ENCODE data around the gene GNG12.

Gene GNG12

DNA sequence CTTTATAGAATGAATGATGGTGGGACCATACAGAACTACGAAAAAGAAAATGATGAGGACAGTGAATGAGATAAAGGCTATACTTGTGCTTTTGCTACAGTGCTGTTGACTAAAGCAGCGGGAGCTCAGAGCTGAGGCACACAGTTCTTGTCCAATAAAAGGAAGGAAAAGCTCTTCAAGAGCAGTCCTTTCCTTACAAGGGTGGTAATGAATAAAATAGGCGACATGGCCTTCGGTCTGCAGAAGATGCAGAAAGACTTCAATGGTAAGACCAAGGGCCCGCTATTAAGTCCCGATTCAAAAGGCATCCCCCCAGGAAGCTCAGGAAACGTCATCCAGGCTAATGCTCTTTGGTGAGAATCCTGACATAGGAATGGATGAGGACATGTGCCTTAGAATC is 44.4 kb downstream of the GNG12 start:
- Histone ChIP-seq H3K36me3 (ENCODE audit: control insufficient read depth, insufficient read depth, low read length) (no peaks in the 10 kb centered on the region), H3K4me1 (ENCODE audit: control insufficient read depth, insufficient read depth, low read length) (peaks cover 19% of the 10 kb centered on the region), H3K4me3 (ENCODE audit: insufficient read depth, low read depth, low read length) (no peak overlapping the region), H3K9me3 (ENCODE audit: control insufficient read depth, low read length) (no peaks in the 10 kb centered on the region), H3K27me3 (ENCODE audit: control insufficient read depth, insufficient read depth, low read length, poor library complexity, severe bottlenecking) (no peaks in the 10 kb centered on the region), H3K27ac (ENCODE audit: insufficient read depth, low read depth, low read length, poor library complexity, severe bottlenecking) (no peak overlapping the region)
- WGBS, 2 experiments = 84 to 88% methylated on average over 7 of the region's 7 CpGs

DNA sequence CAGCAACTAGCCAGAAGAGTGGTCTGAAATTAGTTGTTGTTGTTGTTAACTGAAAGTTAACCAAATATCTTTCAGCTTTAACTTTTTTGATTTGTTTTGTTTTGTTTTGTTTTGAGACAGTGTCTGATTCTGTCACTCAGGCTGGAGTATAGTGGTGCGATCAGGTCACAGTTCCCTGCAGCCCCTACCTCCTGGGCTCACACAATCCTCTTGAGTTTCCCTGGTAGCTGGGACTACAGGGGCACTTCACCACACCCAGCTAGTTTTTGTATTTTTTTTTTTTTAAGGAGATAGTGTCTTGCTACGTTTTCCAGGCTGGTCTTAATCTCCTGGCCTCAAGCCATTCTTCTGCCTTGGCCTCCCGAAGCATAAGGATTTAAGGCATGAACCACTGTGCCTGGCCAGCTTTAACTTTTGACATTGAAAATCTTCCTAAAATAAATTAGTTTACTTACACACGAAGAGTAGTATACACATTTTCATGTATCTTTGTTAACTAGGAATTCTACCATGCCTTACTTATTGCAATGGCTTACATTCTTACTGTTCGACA is 45.0 kb downstream of the GNG12 start:
- 81 to 82% methylated on average over 5 of the region's 5 CpGs for WGBS, 2 experiments

GRCh38 chr1:67787746-67788145 is 45.5 kb downstream of the GNG12 start:
- Histone ChIP-seq H3K4me3 (ENCODE audit: insufficient read depth, low read depth, low read length) (no peak overlapping the region), H3K27me3 (ENCODE audit: control insufficient read depth, insufficient read depth, low read length, poor library complexity, severe bottlenecking) (no peaks in the 10 kb centered on the region), H3K27ac (ENCODE audit: insufficient read depth, low read depth, low read length, poor library complexity, severe bottlenecking) (no peak overlapping the region), H3K4me1 (ENCODE audit: control insufficient read depth, insufficient read depth, low read length) (peaks cover 16% of the 10 kb centered on the region), H3K9me3 (ENCODE audit: control insufficient read depth, low read length) (no peaks in the 10 kb centered on the region), H3K36me3 (ENCODE audit: control insufficient read depth, insufficient read depth, low read length) (no peaks in the 10 kb centered on the region)
- 90 to 100% methylated on average over 1 to 2 of the region's 2 CpGs for WGBS, 2 experiments

More for the DNA sequence above, 45.0 kb downstream of the GNG12 start:
- Histone ChIP-seq H3K27me3 (ENCODE audit: control insufficient read depth, insufficient read depth, low read length, poor library complexity, severe bottlenecking) (no peaks in the 10 kb centered on the region), H3K4me3 (ENCODE audit: insufficient read depth, low read depth, low read length) (no peak overlapping the region), H3K4me1 (ENCODE audit: control insufficient read depth, insufficient read depth, low read length) (peaks cover 17% of the 10 kb centered on the region), H3K36me3 (ENCODE audit: control insufficient read depth, insufficient read depth, low read length) (no peaks in the 10 kb centered on the region), H3K9me3 (ENCODE audit: control insufficient read depth, low read length) (no peaks in the 10 kb centered on the region), H3K27ac (ENCODE audit: insufficient read depth, low read depth, low read length, poor library complexity, severe bottlenecking) (no peak overlapping the region)

DNA sequence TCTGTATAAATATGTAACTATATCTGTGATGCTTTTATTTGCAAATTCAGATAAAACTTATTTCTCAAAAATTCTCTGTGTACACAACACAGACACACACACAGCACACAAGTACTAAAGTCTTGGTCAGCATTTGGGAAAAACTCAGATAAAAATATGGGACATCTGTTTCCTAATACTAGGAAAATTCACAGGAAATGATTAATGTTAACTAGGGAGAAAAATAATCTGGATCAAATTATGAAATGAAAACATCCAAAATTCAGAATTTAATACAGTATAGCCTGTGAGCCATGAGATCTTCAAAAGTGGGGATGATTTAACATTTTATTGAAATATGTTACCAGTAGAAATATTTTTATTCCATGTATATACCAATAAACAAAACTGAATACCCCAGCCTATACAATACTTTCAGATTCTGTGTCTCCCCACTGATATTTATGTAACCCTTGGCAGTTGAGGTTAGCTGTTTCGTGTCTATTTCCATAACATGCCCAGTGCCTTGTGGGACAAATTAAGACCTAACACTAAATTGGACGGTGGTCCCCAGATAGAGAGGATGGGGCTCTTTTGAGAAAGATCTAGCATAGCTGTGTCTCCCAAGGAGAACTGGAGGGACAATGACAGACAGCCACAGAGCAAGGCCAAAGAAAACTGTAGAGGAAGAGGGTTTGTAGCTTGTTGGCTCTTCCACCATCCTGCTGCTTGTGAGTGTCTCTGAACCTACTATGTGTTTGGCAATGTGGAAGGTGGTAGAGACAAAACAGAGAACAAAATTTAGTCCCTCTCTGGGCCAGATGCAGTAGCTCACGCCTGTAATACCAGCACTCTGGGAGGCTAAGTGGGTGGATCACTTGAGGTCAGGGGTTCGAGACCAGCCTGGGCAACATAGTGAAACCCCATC is 47.2 kb downstream of the GNG12 start:
- no peaks in the 10 kb centered on the region for H3K27me3 ChIP-seq (ENCODE audit: control insufficient read depth, insufficient read depth, low read length, poor library complexity, severe bottlenecking)
- 94 to 95% methylated on average over 4 of the region's 4 CpGs for WGBS, 2 experiments

GRCh38 chr1:67784545-67785186 is 48.6 kb downstream of the GNG12 start:
- Histone ChIP-seq H3K4me3 (ENCODE audit: insufficient read depth, low read depth, low read length) (no peak overlapping the region), H3K9me3 (ENCODE audit: control insufficient read depth, low read length) (no peaks in the 10 kb centered on the region), H3K27me3 (ENCODE audit: control insufficient read depth, insufficient read depth, low read length, poor library complexity, severe bottlenecking) (no peaks in the 10 kb centered on the region), H3K27ac (ENCODE audit: insufficient read depth, low read depth, low read length, poor library complexity, severe bottlenecking) (no peak overlapping the region), H3K4me1 (ENCODE audit: control insufficient read depth, insufficient read depth, low read length) (peaks cover 4% of the 10 kb centered on the region), H3K36me3 (ENCODE audit: control insufficient read depth, insufficient read depth, low read length) (no peaks in the 10 kb centered on the region)
- 98% methylated on average over 4 of the region's 6 CpGs for WGBS, 2 experiments

More for the DNA sequence above, 47.2 kb downstream of the GNG12 start:
- no peak overlapping the region for H3K4me3 ChIP-seq (ENCODE audit: insufficient read depth, low read depth, low read length)
- no peaks in the 10 kb centered on the region for H3K36me3 ChIP-seq (ENCODE audit: control insufficient read depth, insufficient read depth, low read length)
- H3K27ac ChIP-seq (ENCODE audit: insufficient read depth, low read depth, low read length, poor library complexity, severe bottlenecking) = no peak overlapping the region
- peaks cover 4% of the 10 kb centered on the region for H3K4me1 ChIP-seq (ENCODE audit: control insufficient read depth, insufficient read depth, low read length)
- H3K9me3 ChIP-seq (ENCODE audit: control insufficient read depth, low read length) = no peaks in the 10 kb centered on the region

DNA sequence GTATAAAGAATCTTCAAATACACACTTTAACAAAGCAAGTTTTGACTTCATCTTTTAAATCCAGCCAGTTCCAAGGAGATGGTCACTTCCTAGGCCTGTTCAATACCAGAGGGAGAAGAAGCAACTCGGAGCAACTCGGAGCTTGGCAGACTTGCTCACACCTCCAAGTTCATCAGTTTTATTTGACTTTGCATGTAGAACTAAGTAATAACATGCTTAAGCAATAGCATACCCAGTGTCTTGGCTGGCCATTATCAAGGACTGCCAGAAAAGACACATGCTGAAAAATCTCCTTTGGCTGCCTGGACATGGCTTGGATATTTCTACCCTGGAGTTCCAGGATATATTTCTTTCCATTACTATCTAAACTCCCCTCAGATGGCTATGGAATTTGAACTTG is 52.6 kb downstream of the GNG12 start:
- Histone ChIP-seq H3K36me3 (ENCODE audit: control insufficient read depth, insufficient read depth, low read length) (no peaks in the 10 kb centered on the region), H3K27me3 (ENCODE audit: control insufficient read depth, insufficient read depth, low read length, poor library complexity, severe bottlenecking) (no peaks in the 10 kb centered on the region), H3K4me3 (ENCODE audit: insufficient read depth, low read depth, low read length) (no peak overlapping the region), H3K4me1 (ENCODE audit: control insufficient read depth, insufficient read depth, low read length) (no peaks in the 10 kb centered on the region), H3K9me3 (ENCODE audit: control insufficient read depth, low read length) (no peaks in the 10 kb centered on the region), H3K27ac (ENCODE audit: insufficient read depth, low read depth, low read length, poor library complexity, severe bottlenecking) (no peak overlapping the region)
- WGBS, 2 experiments = 82 to 100% methylated on average over 2 of the region's 2 CpGs

DNA sequence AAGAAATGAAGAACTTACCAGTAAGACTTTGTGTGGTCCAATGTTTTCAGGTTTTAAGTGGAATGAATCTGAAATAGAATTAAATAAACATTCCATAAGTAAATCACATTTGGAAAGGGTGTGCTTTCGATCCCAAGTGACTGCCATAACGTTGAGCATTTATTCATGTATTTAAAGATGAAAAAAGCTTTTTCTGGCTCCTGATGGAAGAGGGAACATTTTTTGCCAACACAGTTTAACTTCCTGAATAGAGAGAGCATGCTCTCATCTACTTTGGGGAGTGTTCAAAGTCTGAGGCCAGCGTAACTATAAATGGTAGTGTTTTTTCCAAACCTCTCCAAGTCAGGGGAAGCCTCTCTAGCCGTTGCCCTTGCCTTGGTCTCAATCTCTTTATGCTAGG is 55.8 kb downstream of the GNG12 start:
- no peak overlapping the region for H3K27ac ChIP-seq (ENCODE audit: insufficient read depth, low read depth, low read length, poor library complexity, severe bottlenecking)
- no peaks in the 10 kb centered on the region for H3K36me3 ChIP-seq (ENCODE audit: control insufficient read depth, insufficient read depth, low read length)
- H3K27me3 ChIP-seq (ENCODE audit: control insufficient read depth, insufficient read depth, low read length, poor library complexity, severe bottlenecking) = no peaks in the 10 kb centered on the region
- no peaks in the 10 kb centered on the region for H3K4me1 ChIP-seq (ENCODE audit: control insufficient read depth, insufficient read depth, low read length)
- WGBS, 2 experiments = 94 to 97% methylated on average over 4 of the region's 4 CpGs
- no peak overlapping the region for H3K4me3 ChIP-seq (ENCODE audit: insufficient read depth, low read depth, low read length)
- no peaks in the 10 kb centered on the region for H3K9me3 ChIP-seq (ENCODE audit: control insufficient read depth, low read length)

GRCh38 chr1:67777016-67777415 is 56.3 kb downstream of the GNG12 start:
- Histone ChIP-seq H3K9me3 (ENCODE audit: control insufficient read depth, low read length) (no peaks in the 10 kb centered on the region), H3K36me3 (ENCODE audit: control insufficient read depth, insufficient read depth, low read length) (no peaks in the 10 kb centered on the region), H3K4me1 (ENCODE audit: control insufficient read depth, insufficient read depth, low read length) (no peaks in the 10 kb centered on the region), H3K27me3 (ENCODE audit: control insufficient read depth, insufficient read depth, low read length, poor library complexity, severe bottlenecking) (no peaks in the 10 kb centered on the region), H3K4me3 (ENCODE audit: insufficient read depth, low read depth, low read length) (no peak overlapping the region), H3K27ac (ENCODE audit: insufficient read depth, low read depth, low read length, poor library complexity, severe bottlenecking) (no peak overlapping the region)

- no peak overlapping the region for H3K27ac ChIP-seq (ENCODE audit: insufficient read depth, low read depth, low read length, poor library complexity, severe bottlenecking)
- no peaks in the 10 kb centered on the region for H3K4me1 ChIP-seq (ENCODE audit: control insufficient read depth, insufficient read depth, low read length)
- H3K27me3 ChIP-seq (ENCODE audit: control insufficient read depth, insufficient read depth, low read length, poor library complexity, severe bottlenecking) = no peaks in the 10 kb centered on the region
- no peaks in the 10 kb centered on the region for H3K36me3 ChIP-seq (ENCODE audit: control insufficient read depth, insufficient read depth, low read length)
- no peak overlapping the region for H3K4me3 ChIP-seq (ENCODE audit: insufficient read depth, low read depth, low read length)
- WGBS, 2 experiments = 90 to 97% methylated on average over 4 of the region's 4 CpGs
- H3K9me3 ChIP-seq (ENCODE audit: control insufficient read depth, low read length) = no peaks in the 10 kb centered on the region
These were observed 59.8 kb downstream of the GNG12 start for GRCh38 chr1:67773462-67773861.

DNA sequence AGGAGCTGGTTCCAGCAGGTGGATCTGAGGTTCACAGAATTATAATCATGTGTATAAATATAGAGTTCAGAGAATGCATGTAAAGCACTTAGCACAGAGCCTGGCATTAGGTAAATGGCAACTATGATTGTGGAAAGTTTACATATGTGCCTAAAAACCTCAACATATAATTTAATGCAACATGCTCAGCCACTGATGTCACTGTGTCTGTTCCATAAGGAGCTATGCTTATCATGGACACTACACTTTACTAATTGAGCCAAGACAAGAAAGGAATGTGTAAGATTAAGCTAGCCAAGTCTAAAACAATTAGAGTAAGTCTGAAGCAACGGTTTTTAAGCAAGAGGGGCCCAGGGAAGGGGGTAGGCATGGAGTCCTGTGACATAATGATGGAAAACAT is 61.5 kb downstream of the GNG12 start:
- Histone ChIP-seq H3K27ac (ENCODE audit: insufficient read depth, low read depth, low read length, poor library complexity, severe bottlenecking) (no peak overlapping the region), H3K4me3 (ENCODE audit: insufficient read depth, low read depth, low read length) (no peak overlapping the region), H3K9me3 (ENCODE audit: control insufficient read depth, low read length) (no peaks in the 10 kb centered on the region), H3K27me3 (ENCODE audit: control insufficient read depth, insufficient read depth, low read length, poor library complexity, severe bottlenecking) (no peaks in the 10 kb centered on the region), H3K4me1 (ENCODE audit: control insufficient read depth, insufficient read depth, low read length) (no peaks in the 10 kb centered on the region), H3K36me3 (ENCODE audit: control insufficient read depth, insufficient read depth, low read length) (no peaks in the 10 kb centered on the region)
- WGBS, 2 experiments = 86 to 95% methylated on average over 1 of the region's 1 CpG

Data from ectodermal cell (in vitro differentiated cells).